ENCODE data around the gene VAMP3. TPM values are rescaled to one million over a fixed set of nuclear protein-coding genes. Genes with fewer than 3 reads are reported as not detected.

VAMP3 gene
- total RNA-seq (2022) (71.8 and 77.8 TPM in 2 replicates), Bru-seq, nascent RNA (percentile 90 among the genes with signal in this experiment), BruChase-seq, experiment 1, labeled RNA remaining after a 2-hour chase (percentile 97 among the genes with signal in this experiment), BruChase-seq, experiment 2, labeled RNA remaining after a 6-hour chase (percentile 98 among the genes with signal in this experiment)
- long read RNA-seq, transcript VAMP3-201 (5 exons, 2,205 nt) = major isoform, 71 of 82 reads
- long read RNA-seq, partial matches to known transcripts = 6 of 82 reads
- long read RNA-seq, other reads (novel, unspliced or antisense) = 4 of 82 reads

- H3K36me3 Mint-ChIP-seq (ENCODE audit: insufficient read depth, unreplicated experiment) = peaks cover 17% of the 10 kb centered on the region
- no peaks in the 10 kb centered on the region for H3K9me3 Mint-ChIP-seq (ENCODE audit: unreplicated experiment)
- intact Hi-C loops (cut with micrococcal nuclease; ENCODE audit: unreplicated experiment) = loop anchor here (1.0 kb wide), 1 partner anchor 12 kb away; no protein-coding TSS in a partner anchor
- Histone ChIP-seq H3K9me3 (no peaks in the 10 kb centered on the region), H3K36me3 (ENCODE audit: control insufficient read depth, insufficient read depth, low read length) (no peaks in the 10 kb centered on the region), H3K4me1 (peaks cover 9% of the 10 kb centered on the region), H3K27me3 (replicated peaks; ENCODE audit: control insufficient read depth, insufficient read depth, low read length) (no peaks in the 10 kb centered on the region), H3K4me3 (ENCODE audit: low read depth, low read length) (peak within 1 kb of the TSS; percentile 68)
- ChIA-PET POLR2A (interaction anchor here (0.6 to 0.7 kb wide), 2 partner anchors 29 to 67 kb away, joined by 5 to 11 read pairs; no protein-coding TSS in a partner anchor), CTCF (no interaction called here)
- peaks cover 6% of the 10 kb centered on the region for H3K4me1 Mint-ChIP-seq (ENCODE audit: low read depth, unreplicated experiment)
- peaks cover 2% of the 10 kb centered on the region for H3K27me3 Mint-ChIP-seq (ENCODE audit: insufficient read depth, unreplicated experiment)
- DNase-seq = peak; percentile 89 to 90
- no TSS peak for BruUV-seq (replicated peaks)
- H3K4me3 Mint-ChIP-seq (ENCODE audit: unreplicated experiment) = peak within 1 kb of the TSS; percentile 89
- peak within 1 kb of the TSS; percentile 82 for H3K27ac Mint-ChIP-seq (ENCODE audit: unreplicated experiment)
- TF ChIP-seq CTCF (IDR thresholded peaks at IDR 0.05; ENCODE audit: insufficient read depth in 1 of 2, low read depth in 1 of 2, low read length in 1 of 2, severe bottlenecking in 1 of 2, unreplicated experiment in 1 of 2) = no peak
These were observed at the start of gene VAMP3 for GRCh38 chr1:7770997-7771822. Gene VAMP3, plus strand, starts transcription at chr1:7771296. Its CDS starts 88 bp downstream, at chr1:7771384.

- H3K36me3 Mint-ChIP-seq (ENCODE audit: insufficient read depth, unreplicated experiment) = no peaks in the 10 kb centered on the region
- no peaks in the 10 kb centered on the region for H3K36me3 ChIP-seq (ENCODE audit: control insufficient read depth, insufficient read depth, low read length)
- DNase-seq = no peak
- H3K9me3 ChIP-seq = no peaks in the 10 kb centered on the region
- ChIA-PET CTCF (no interaction called here), POLR2A (no interaction called here)
- intact Hi-C loops (cut with micrococcal nuclease; ENCODE audit: unreplicated experiment) = no loop called here
- no peak overlapping the region for H3K27ac Mint-ChIP-seq (ENCODE audit: unreplicated experiment)
- BruUV-seq (replicated peaks) = no TSS peak
- H3K9me3 Mint-ChIP-seq (ENCODE audit: unreplicated experiment) = no peaks in the 10 kb centered on the region
- no peak overlapping the region for H3K4me3 ChIP-seq (ENCODE audit: low read depth, low read length)
- no peaks in the 10 kb centered on the region for H3K27me3 Mint-ChIP-seq (ENCODE audit: insufficient read depth, unreplicated experiment)
- no peak overlapping the region for H3K4me3 Mint-ChIP-seq (ENCODE audit: unreplicated experiment)
- no peaks in the 10 kb centered on the region; the same call in 1 of the 2 replicates for H3K27me3 ChIP-seq (replicated peaks; ENCODE audit: control insufficient read depth, insufficient read depth, low read length)
- H3K4me1 Mint-ChIP-seq (ENCODE audit: low read depth, unreplicated experiment) = no peaks in the 10 kb centered on the region
- peaks cover 7% of the 10 kb centered on the region; the same call in 1 of the 2 replicates for H3K4me1 ChIP-seq
- no peak for TF ChIP-seq CTCF (IDR thresholded peaks at IDR 0.05; ENCODE audit: insufficient read depth in 1 of 2, low read depth in 1 of 2, low read length in 1 of 2, severe bottlenecking in 1 of 2, unreplicated experiment in 1 of 2)
These were observed 49.0 kb upstream of the VAMP3 start for GRCh38 chr1:7721940-7722669.

- Histone ChIP-seq H3K4me1 (0 out of 2 replicates have a peak, but pooled peaks cover 5% of the 10 kb centered on the region), H3K27me3 (replicated peaks; ENCODE audit: control insufficient read depth, insufficient read depth, low read length) (no peaks in the 10 kb centered on the region; the same call in 1 of the 2 replicates), H3K9me3 (no peaks in the 10 kb centered on the region), H3K36me3 (ENCODE audit: control insufficient read depth, insufficient read depth, low read length) (no peaks in the 10 kb centered on the region), H3K4me3 (ENCODE audit: low read depth, low read length) (no peak overlapping the region)
- BruUV-seq (replicated peaks) = no TSS peak
- Mint-ChIP-seq H3K27ac (ENCODE audit: unreplicated experiment) (no peak overlapping the region), H3K4me3 (ENCODE audit: unreplicated experiment) (no peak overlapping the region), H3K36me3 (ENCODE audit: insufficient read depth, unreplicated experiment) (no peaks in the 10 kb centered on the region), H3K27me3 (ENCODE audit: insufficient read depth, unreplicated experiment) (no peaks in the 10 kb centered on the region), H3K4me1 (ENCODE audit: low read depth, unreplicated experiment) (no peaks in the 10 kb centered on the region), H3K9me3 (ENCODE audit: unreplicated experiment) (no peaks in the 10 kb centered on the region)
- intact Hi-C loops (cut with micrococcal nuclease; ENCODE audit: unreplicated experiment) = no loop called here
- DNase-seq = no peak
- TF ChIP-seq CTCF (IDR thresholded peaks at IDR 0.05; ENCODE audit: insufficient read depth in 1 of 2, low read depth in 1 of 2, low read length in 1 of 2, severe bottlenecking in 1 of 2, unreplicated experiment in 1 of 2) = no peak
- POLR2A ChIA-PET = no interaction called here
- CTCF ChIA-PET = no interaction called here
These were observed 48.5 kb upstream of the VAMP3 start for GRCh38 chr1:7722670-7723012.

Measured in Caco-2 (cell line).